ENCODE data around the gene NFIB.

NFIB gene

DNA sequence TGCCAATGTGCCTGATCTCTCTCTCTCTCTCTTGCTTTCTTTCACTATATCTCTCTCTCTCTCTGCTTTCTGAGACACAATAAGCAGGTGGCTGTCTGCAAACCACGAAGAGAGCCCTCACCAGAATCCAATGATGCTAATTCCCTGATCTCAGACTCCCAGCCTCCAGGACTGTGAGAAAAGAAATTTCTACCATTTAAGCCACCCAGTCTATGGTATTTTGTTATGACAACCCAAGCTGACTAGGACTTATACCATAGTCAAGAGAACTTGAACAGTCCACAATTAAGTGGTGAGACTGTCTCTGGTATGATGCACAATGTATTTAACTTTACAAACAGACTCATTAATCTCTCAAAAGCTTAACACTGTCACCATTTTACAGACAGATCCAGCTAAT is 67.0 kb downstream of the NFIB start:
- WGBS (ENCODE audit: extremely low coverage, insufficient coverage, low lambda C conversion rate) = no CpG with 5 or more reads among the region's 1 CpG
- Histone ChIP-seq H3K4me3 (ENCODE audit: low read length) (no peak overlapping the region), H3K56ac (ENCODE audit: low read length) (no peak overlapping the region), H3K9ac (ENCODE audit: low read length) (no peak overlapping the region), H3K18ac (ENCODE audit: low read length) (no peak overlapping the region), H4K8ac (ENCODE audit: low read depth, low read length) (no peak overlapping the region), H3K79me2 (ENCODE audit: control insufficient read depth, insufficient read depth, low read length) (no peaks in the 10 kb centered on the region), H3K36me3 (ENCODE audit: control insufficient read depth, insufficient read depth, low read length) (no peaks in the 10 kb centered on the region), H3K27ac (ENCODE audit: low read depth, low read length) (no peak overlapping the region), H3K23ac (ENCODE audit: low read length) (no peak overlapping the region), H2BK120ac (ENCODE audit: low read depth, low read length) (no peak overlapping the region), H3K79me1 (ENCODE audit: low read length) (peaks cover 2% of the 10 kb centered on the region), H3K4me1 (ENCODE audit: control insufficient read depth, low read depth, low read length) (peaks cover 14% of the 10 kb centered on the region), H2BK5ac (ENCODE audit: low read length) (no peak overlapping the region), H3K4me2 (ENCODE audit: low read length) (no peak overlapping the region), H3K4ac (ENCODE audit: low read depth, low read length) (no peak overlapping the region), H4K5ac (ENCODE audit: low read length) (no peak overlapping the region), H2BK15ac (replicated peaks; ENCODE audit: low read depth) (no peak overlapping the region), H2AK5ac (ENCODE audit: low read length) (no peak overlapping the region), H3K27me3 (ENCODE audit: insufficient read depth, low read length, poor library complexity) (no peaks in the 10 kb centered on the region)
- no peak for DNase-seq

DNA sequence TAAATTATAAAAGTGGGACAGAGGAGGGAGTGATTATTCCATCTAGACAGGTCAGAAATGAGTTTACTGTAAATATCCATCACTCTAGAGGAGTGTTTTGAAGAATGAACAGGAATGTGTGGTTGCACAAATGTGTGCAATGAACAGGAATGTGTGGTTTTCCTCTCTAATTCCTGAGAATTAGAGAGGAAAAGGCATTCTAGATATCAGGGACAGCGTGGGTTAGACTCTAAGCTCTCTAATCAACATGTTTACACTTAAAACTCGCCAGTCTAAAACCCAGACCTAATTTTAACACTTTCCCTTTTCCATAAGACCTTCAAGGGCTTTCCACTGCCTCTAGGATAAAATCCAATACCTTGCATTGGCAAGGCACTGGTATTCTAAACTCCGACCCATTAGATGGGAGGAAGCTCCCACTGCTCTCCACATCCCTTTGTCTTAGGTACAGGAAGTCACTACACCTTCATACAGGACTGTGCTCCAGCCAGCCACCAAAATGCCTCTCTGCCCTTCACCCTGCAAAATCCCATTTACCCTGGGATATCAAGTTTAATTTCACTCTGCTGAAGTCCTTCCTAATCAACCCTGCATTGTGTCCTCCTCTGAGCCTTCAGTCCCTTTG is 67.9 kb downstream of the NFIB start:
- Histone ChIP-seq H3K18ac (ENCODE audit: low read length) (no peak overlapping the region), H3K4me3 (ENCODE audit: low read length) (no peak overlapping the region), H3K56ac (ENCODE audit: low read length) (peak overlapping the region; percentile 38), H3K36me3 (ENCODE audit: control insufficient read depth, insufficient read depth, low read length) (no peaks in the 10 kb centered on the region), H3K23ac (ENCODE audit: low read length) (no peak overlapping the region), H3K27ac (ENCODE audit: low read depth, low read length) (no peak overlapping the region), H3K9ac (ENCODE audit: low read length) (no peak overlapping the region), H4K8ac (ENCODE audit: low read depth, low read length) (no peak overlapping the region), H3K79me1 (ENCODE audit: low read length) (peaks cover 2% of the 10 kb centered on the region), H2AK5ac (ENCODE audit: low read length) (no peak overlapping the region), H2BK120ac (ENCODE audit: low read depth, low read length) (no peak overlapping the region), H3K4me1 (ENCODE audit: control insufficient read depth, low read depth, low read length) (peaks cover 8% of the 10 kb centered on the region), H3K79me2 (ENCODE audit: control insufficient read depth, insufficient read depth, low read length) (no peaks in the 10 kb centered on the region), H2BK5ac (ENCODE audit: low read length) (peak overlapping the region; percentile 18), H2BK15ac (replicated peaks; ENCODE audit: low read depth) (no peak overlapping the region), H3K4me2 (ENCODE audit: low read length) (no peak overlapping the region), H4K5ac (ENCODE audit: low read length) (no peak overlapping the region), H3K27me3 (ENCODE audit: insufficient read depth, low read length, poor library complexity) (no peaks in the 10 kb centered on the region), H3K4ac (ENCODE audit: low read depth, low read length) (no peak overlapping the region)
- no CpG with 5 or more reads among the region's 3 CpGs for WGBS (ENCODE audit: extremely low coverage, insufficient coverage, low lambda C conversion rate)
- peak; percentile 47 for DNase-seq

DNA sequence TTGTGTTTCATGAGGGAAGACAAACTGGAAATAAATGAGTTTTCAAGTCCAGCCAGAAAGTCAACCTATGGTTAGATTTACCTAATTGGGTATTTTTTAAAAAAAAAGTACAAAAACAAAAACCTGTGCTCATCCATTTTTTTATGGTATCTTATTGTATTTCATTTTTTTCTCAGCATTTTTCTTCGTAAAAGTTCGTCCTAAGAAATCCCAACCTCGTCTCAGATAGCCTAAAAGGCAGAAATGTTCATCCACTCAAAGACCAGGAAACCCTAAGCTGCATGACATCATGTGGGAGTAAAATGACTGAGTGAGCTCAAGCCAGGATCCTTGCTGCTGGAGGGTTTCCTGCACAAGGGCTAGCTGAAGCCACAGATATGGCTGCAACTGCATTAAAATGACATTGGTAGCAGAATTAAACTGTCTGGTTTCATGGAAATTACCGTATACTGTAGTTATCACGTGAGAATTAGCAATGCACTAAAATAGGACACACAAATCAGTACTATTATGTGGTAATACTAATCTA is 70.4 kb downstream of the NFIB start:
- no peaks in the 10 kb centered on the region for H3K27me3 ChIP-seq (ENCODE audit: insufficient read depth, low read length, poor library complexity)
- H3K9ac ChIP-seq (ENCODE audit: low read length) = no peak overlapping the region
- no peak overlapping the region for H4K5ac ChIP-seq (ENCODE audit: low read length)
- no peak overlapping the region for H3K56ac ChIP-seq (ENCODE audit: low read length)
- peaks cover 5% of the 10 kb centered on the region for H3K4me1 ChIP-seq (ENCODE audit: control insufficient read depth, low read depth, low read length)
- H3K4me3 ChIP-seq (ENCODE audit: low read length) = no peak overlapping the region
- H3K79me1 ChIP-seq (ENCODE audit: low read length) = peaks cover 1% of the 10 kb centered on the region
- no peak overlapping the region for H3K27ac ChIP-seq (ENCODE audit: low read depth, low read length)
- no peak overlapping the region for H3K4me2 ChIP-seq (ENCODE audit: low read length)
- no peak overlapping the region for H3K18ac ChIP-seq (ENCODE audit: low read length)
- no CpG with 5 or more reads among the region's 5 CpGs for WGBS (ENCODE audit: extremely low coverage, insufficient coverage, low lambda C conversion rate)
- no peak overlapping the region for H2BK5ac ChIP-seq (ENCODE audit: low read length)
- peak; percentile 42 for DNase-seq
- H2BK120ac ChIP-seq (ENCODE audit: low read depth, low read length) = no peak overlapping the region
- no peak overlapping the region for H4K8ac ChIP-seq (ENCODE audit: low read depth, low read length)
- no peak overlapping the region for H3K4ac ChIP-seq (ENCODE audit: low read depth, low read length)
- H3K23ac ChIP-seq (ENCODE audit: low read length) = no peak overlapping the region
- no peaks in the 10 kb centered on the region for H3K36me3 ChIP-seq (ENCODE audit: control insufficient read depth, insufficient read depth, low read length)
- H2BK15ac ChIP-seq (replicated peaks; ENCODE audit: low read depth) = no peak overlapping the region
- H2AK5ac ChIP-seq (ENCODE audit: low read length) = no peak overlapping the region
- no peaks in the 10 kb centered on the region for H3K79me2 ChIP-seq (ENCODE audit: control insufficient read depth, insufficient read depth, low read length)

DNA sequence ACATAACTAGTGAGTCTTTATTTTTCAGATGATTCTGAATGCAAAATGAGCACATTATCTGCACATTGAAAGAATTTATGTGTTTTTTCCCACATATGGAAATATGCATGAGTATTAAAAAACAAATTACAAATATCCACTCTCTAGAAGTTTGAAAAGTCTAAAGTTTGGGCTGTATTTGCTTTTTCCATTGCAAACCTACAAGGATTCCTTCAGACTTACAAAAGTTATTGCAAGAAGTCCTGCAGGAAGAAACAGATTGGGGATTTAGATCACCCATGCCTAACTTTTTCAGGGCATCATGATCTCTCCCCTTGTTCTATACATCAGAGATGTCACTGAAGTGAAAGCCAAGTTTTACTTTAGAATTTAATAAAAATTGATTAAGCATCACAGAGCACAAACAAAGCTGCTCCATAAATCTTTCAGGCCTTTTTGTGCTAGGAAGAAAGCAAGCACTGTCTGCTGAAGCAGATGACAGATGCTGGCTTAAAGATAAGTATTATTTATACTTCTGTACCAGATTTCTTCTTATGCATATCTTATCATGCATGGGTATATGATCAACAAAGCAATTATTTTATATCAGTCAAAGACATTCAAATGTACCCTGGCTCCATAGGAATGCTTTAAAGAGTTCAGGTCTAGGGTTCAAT is 71.7 kb downstream of the NFIB start:
- Histone ChIP-seq H3K27ac (ENCODE audit: low read depth, low read length) (no peak overlapping the region), H3K56ac (ENCODE audit: low read length) (no peak overlapping the region), H3K79me1 (ENCODE audit: low read length) (no peaks in the 10 kb centered on the region), H2BK5ac (ENCODE audit: low read length) (no peak overlapping the region), H4K8ac (ENCODE audit: low read depth, low read length) (no peak overlapping the region), H3K18ac (ENCODE audit: low read length) (no peak overlapping the region), H3K9ac (ENCODE audit: low read length) (no peak overlapping the region), H3K4me2 (ENCODE audit: low read length) (no peak overlapping the region), H3K4me1 (ENCODE audit: control insufficient read depth, low read depth, low read length) (peaks cover 12% of the 10 kb centered on the region), H3K79me2 (ENCODE audit: control insufficient read depth, insufficient read depth, low read length) (no peaks in the 10 kb centered on the region), H3K4me3 (ENCODE audit: low read length) (no peak overlapping the region), H2BK120ac (ENCODE audit: low read depth, low read length) (no peak overlapping the region), H3K23ac (ENCODE audit: low read length) (no peak overlapping the region), H2AK5ac (ENCODE audit: low read length) (no peak overlapping the region), H4K5ac (ENCODE audit: low read length) (no peak overlapping the region), H3K36me3 (ENCODE audit: control insufficient read depth, insufficient read depth, low read length) (no peaks in the 10 kb centered on the region), H2BK15ac (replicated peaks; ENCODE audit: low read depth) (no peak overlapping the region), H3K27me3 (ENCODE audit: insufficient read depth, low read length, poor library complexity) (no peaks in the 10 kb centered on the region), H3K4ac (ENCODE audit: low read depth, low read length) (no peak overlapping the region)
- DNase-seq = no peak

DNA sequence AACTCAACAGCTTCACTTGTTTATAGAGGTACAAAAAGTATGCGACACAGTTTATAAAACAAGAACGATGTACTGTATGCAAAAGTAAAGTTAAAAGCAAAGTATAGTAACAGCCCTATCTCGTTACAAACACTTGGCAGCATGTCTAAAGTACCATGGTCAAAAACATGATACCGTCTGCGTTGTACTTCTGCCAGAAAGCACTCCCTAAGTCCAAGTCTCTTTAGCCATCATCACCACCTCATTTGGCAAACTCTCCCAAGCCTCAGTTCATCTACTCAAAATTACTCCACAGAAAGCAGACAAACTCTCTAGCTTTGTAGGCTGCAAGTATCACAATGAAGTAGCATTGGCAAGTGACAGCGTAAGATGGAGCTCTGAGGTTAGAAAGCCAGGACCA is 73.4 kb downstream of the NFIB start:
- no peak overlapping the region for H3K27ac ChIP-seq (ENCODE audit: low read depth, low read length)
- no peak overlapping the region for H3K4me3 ChIP-seq (ENCODE audit: low read length)
- peak overlapping the region; percentile 54 for H2AK5ac ChIP-seq (ENCODE audit: low read length)
- H2BK15ac ChIP-seq (replicated peaks; ENCODE audit: low read depth) = peak overlapping the region; percentile 74
- peak overlapping the region; percentile 70 for H3K18ac ChIP-seq (ENCODE audit: low read length)
- peaks cover 1% of the 10 kb centered on the region for H3K79me1 ChIP-seq (ENCODE audit: low read length)
- peaks cover 19% of the 10 kb centered on the region for H3K4me1 ChIP-seq (ENCODE audit: control insufficient read depth, low read depth, low read length)
- no peak overlapping the region for H3K4ac ChIP-seq (ENCODE audit: low read depth, low read length)
- H3K23ac ChIP-seq (ENCODE audit: low read length) = no peak overlapping the region
- no peaks in the 10 kb centered on the region for H3K27me3 ChIP-seq (ENCODE audit: insufficient read depth, low read length, poor library complexity)
- H3K9ac ChIP-seq (ENCODE audit: low read length) = no peak overlapping the region
- H4K8ac ChIP-seq (ENCODE audit: low read depth, low read length) = no peak overlapping the region
- DNase-seq = no peak
- no peaks in the 10 kb centered on the region for H3K79me2 ChIP-seq (ENCODE audit: control insufficient read depth, insufficient read depth, low read length)
- H2BK5ac ChIP-seq (ENCODE audit: low read length) = peak overlapping the region; percentile 43
- no peaks in the 10 kb centered on the region for H3K36me3 ChIP-seq (ENCODE audit: control insufficient read depth, insufficient read depth, low read length)
- H2BK120ac ChIP-seq (ENCODE audit: low read depth, low read length) = no peak overlapping the region
- H3K56ac ChIP-seq (ENCODE audit: low read length) = peak overlapping the region; percentile 62
- H3K4me2 ChIP-seq (ENCODE audit: low read length) = no peak overlapping the region
- H4K5ac ChIP-seq (ENCODE audit: low read length) = no peak overlapping the region
- WGBS (ENCODE audit: extremely low coverage, insufficient coverage, low lambda C conversion rate) = no CpG with 5 or more reads among the region's 6 CpGs

All from mesendoderm (in vitro differentiated cells).